GM06990 (cell line): Measurements from ENCODE around the gene INPP5A.

Experiments used
- DNase-seq: peaks from one replicate; pipeline ENCODE4 v3.0.0-alpha.2; 2011; ENCODE audit not compliant: insufficient read length; ENCODE audit errors: extremely low read depth
- H3K27me3 ChIP-seq: replicated peaks from 2 replicates; pipeline ENCODE4 v1.6.0; 2011; ENCODE audit warnings: low read length; ENCODE audit not compliant: control insufficient read depth, insufficient read depth
- H3K36me3 ChIP-seq: 2 replicates; pipeline ENCODE4 v1.5.1; 2011; ENCODE audit warnings: low read length; ENCODE audit not compliant: control insufficient read depth, insufficient read depth
- H3K4me3 ChIP-seq: replicated peaks from 2 replicates; pipeline ENCODE4 v1.5.1; 2011; ENCODE audit warnings: low read depth, mild to moderate bottlenecking, control low read depth, low read length
- TF ChIP-seq, protein P1 (sequence below): IDR thresholded peaks from 2 replicates; pipeline ENCODE4 v1.5.1; 2011; ENCODE audit warnings: low read length, control low read depth, mild to moderate bottlenecking, inconsistent platforms; ENCODE audit not compliant: insufficient read depth, poor library complexity, severe bottlenecking

INPP5A gene

DNA sequence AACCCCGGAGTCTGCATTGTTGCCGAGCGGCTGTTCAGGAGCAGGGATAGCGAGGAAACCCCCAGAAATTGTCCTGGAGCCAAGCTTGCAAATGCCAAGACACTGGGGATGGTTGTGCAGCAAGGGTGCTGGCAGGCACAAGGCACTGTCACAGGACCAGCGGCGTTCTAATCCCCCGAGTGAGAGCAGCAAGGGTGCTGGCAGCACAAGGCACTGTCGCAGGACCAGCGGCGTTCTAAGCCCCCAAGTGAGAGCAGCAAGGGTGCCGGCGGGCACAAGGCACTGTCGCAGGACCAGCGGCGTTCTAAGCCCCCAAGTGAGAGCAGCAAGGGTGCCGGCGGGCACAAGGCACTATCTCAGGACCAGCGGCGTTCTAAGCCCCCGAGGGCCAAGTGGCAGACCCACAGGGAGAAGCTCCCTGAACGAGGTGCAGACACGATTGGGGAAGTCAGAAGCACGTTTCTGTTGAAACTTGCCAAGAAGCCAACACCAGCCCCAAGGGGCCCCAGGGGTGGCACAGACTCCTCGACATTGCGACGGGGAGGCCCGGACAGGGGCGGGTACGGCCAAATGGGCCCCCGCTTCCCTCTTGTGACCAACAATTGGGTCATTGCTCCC lies 40.4 kb upstream of the INPP5A start:
- no peak overlapping the region for H3K4me3 ChIP-seq
- DNase-seq, result no peak
- TF ChIP-seq, protein P1, sequence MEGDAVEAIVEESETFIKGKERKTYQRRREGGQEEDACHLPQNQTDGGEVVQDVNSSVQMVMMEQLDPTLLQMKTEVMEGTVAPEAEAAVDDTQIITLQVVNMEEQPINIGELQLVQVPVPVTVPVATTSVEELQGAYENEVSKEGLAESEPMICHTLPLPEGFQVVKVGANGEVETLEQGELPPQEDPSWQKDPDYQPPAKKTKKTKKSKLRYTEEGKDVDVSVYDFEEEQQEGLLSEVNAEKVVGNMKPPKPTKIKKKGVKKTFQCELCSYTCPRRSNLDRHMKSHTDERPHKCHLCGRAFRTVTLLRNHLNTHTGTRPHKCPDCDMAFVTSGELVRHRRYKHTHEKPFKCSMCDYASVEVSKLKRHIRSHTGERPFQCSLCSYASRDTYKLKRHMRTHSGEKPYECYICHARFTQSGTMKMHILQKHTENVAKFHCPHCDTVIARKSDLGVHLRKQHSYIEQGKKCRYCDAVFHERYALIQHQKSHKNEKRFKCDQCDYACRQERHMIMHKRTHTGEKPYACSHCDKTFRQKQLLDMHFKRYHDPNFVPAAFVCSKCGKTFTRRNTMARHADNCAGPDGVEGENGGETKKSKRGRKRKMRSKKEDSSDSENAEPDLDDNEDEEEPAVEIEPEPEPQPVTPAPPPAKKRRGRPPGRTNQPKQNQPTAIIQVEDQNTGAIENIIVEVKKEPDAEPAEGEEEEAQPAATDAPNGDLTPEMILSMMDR, result no peak
- H3K27me3 ChIP-seq, result peaks cover 3% of the 10 kb centered on the region
- no peaks in the 10 kb centered on the region for H3K36me3 ChIP-seq

DNA sequence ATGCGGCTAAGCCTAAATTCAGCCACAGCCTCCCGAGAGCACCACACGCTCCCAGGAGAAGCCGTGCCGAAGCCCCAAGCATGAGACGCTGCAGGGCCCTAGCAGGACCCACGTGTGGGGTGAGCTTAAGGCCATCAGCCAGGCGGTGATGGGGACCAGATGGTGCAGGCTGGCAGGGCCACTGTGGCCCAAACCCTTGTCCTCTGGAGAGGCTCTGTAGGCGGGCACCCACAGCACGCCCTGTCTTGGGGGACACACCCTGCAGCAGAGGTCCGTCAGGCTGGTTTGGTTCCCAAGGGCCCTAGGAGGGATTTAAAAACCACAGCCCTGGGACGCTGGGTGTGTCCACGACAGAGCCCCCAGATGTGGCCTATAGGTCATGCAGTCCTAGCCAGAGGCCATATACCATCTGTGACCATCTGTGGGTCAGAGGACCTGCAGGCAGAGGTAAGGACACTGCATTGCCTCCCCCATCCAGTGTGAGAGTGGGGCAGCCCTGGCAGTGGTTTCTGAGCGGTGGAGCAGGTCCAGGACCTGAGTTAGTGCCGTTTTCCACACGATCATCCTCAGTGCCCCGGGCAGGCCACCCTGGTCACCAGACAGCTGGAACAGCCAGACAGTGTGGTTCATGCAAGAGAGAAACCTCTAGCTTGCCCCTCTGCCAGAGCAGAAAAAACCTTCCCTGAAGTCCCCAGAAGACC lies 39.6 kb upstream of the INPP5A start:
- no peak for DNase-seq
- no peak overlapping the region for H3K4me3 ChIP-seq
- H3K27me3 ChIP-seq, result peaks cover 5% of the 10 kb centered on the region
- no peaks in the 10 kb centered on the region for H3K36me3 ChIP-seq
- TF ChIP-seq, protein P1, result no peak

DNA sequence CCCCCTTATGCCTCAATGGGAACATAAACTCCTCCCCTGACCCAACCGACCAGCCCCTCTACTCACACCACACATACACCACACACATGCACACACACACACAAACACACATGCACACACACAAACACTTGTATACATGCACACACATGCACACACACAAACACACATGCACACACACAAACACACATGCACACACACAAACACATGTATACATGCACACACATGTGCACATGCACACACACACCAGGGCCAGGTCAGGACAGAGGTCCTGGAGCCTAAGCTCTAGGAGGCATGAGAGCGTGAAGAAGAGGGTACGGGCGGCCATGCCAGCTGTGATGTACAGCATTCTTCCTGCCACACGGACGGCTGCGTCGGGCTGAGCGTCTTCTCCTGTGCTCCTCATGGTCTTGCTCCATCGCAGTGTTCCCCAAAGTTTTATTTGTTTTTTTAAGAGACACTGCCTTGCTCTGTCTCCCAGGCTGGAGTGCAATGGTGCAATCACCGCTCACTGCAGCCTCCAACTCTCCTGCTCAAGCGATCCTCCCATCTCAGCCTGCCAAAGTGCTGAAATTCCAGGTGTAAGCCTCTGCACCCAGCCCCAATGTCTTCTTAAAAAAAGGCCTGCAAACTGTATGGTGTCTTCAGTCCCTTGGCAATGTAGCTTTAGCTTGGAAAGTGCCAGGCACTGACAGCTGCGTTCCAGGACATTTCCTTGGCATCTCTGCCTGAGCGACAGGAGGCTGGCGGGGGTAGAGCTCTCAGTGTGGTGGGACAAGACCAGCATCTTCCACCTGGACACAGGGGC lies 38.8 kb upstream of the INPP5A start:
- DNase-seq, result no peak
- Histone ChIP-seq H3K36me3 (no peaks in the 10 kb centered on the region), H3K4me3 (no peak overlapping the region), H3K27me3 (peaks cover 5% of the 10 kb centered on the region)
- TF ChIP-seq, protein P1, result no peak

DNA sequence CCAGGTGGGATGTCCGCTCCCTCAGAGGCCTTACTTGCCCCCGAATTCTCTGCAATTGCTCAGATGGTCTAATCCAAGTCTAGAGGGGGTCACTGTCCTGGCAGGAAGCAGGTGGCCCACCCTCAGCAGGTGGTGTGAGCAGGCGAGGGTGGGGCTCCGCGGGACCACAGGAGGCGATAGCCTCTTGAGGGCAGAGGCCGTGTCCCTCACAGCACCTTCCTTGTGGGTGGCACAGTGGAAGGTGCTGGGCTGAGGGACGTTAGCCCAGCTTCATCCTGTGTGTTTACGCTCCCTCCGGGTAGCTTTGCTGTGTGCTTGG lies 38.3 kb upstream of the INPP5A start:
- H3K4me3 ChIP-seq, result no peak overlapping the region
- H3K27me3 ChIP-seq, result peaks cover 5% of the 10 kb centered on the region
- DNase-seq, result no peak
- H3K36me3 ChIP-seq, result no peaks in the 10 kb centered on the region
- TF ChIP-seq, protein P1, result no peak

DNA sequence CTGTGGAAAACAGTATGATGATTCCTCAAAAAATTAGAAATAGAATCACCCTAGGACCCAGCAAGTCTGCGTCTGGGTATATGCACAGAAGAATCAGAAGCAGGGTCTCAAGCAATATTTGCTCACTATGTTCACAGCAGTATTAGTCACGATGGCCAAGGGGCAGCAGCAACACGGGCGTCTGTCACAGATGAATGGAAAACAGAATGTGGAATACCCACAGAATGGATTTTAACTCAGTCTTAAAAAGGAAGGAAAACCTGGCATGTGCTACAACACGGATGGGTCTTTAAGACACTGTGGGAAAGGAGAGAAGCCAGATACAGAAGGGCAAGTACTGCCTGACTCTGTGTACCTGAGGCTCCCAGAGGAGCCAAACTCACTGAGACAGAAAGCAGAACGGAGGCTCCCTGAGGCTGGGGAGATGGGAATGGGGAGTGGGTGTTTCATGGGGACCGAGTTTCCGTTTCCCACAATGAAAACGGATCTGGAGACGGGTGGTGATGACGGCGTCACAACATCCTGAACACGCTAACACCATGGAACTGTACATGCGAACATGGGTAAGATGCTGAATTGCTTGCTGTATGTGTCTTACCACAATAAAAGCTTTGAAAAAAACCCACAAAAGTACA lies 36.7 kb upstream of the INPP5A start:
- TF ChIP-seq, protein P1, result no peak
- DNase-seq, result no peak
- Histone ChIP-seq H3K4me3 (no peak overlapping the region), H3K27me3 (peaks cover 5% of the 10 kb centered on the region), H3K36me3 (no peaks in the 10 kb centered on the region)
